Lower lobe of right lung (tissue), 2 donors: ENCODE measurements around the gene ZNF365. TPM values are rescaled to one million over a fixed set of nuclear protein-coding genes. Genes with fewer than 3 reads are reported as not detected.
A peak's percentile ranks its signal among the peaks of the same experiment; 100 is the strongest.
"Not testable (repeated sequence)": the region's sequence is repeated elsewhere in the genome, so short reads cannot be mapped to it uniquely, and the experiment has no call there.

Experiments used
- ATAC-seq, 2 donors: fragments of 200-7000 bp; cut with Tn5 transposase; one replicate each; pipeline ENCODE4 v1.9.1; 2020 to 2022; ENCODE audit warnings: mild to moderate bottlenecking in 2 of 2, moderate library complexity in 2 of 2
- DNase-seq: peaks from one replicate; pipeline ENCODE4 v3.0.0-alpha.2; 2020
- H3K27ac ChIP-seq: fragments of 200-600 bp; one replicate; pipeline ENCODE4 v1.8.0; 2022
- H3K27me3 ChIP-seq: fragments of 200-600 bp; one replicate; pipeline ENCODE4 v1.8.0; 2022; ENCODE audit warnings: low read depth
- H3K36me3 ChIP-seq: fragments of 200-600 bp; one replicate; pipeline ENCODE4 v1.8.0; 2022; ENCODE audit warnings: mild to moderate bottlenecking
- H3K4me1 ChIP-seq: fragments of 200-600 bp; one replicate; pipeline ENCODE4 v1.8.0; 2022
- H3K4me3 ChIP-seq: fragments of 200-600 bp; one replicate; pipeline ENCODE4 v1.8.0; 2022; ENCODE audit warnings: mild to moderate bottlenecking
- H3K9me3 ChIP-seq: fragments of 200-600 bp; one replicate; pipeline ENCODE4 v1.8.0; 2022
- intact Hi-C: fragments of 100-400 bp; cut with DNase I; formaldehyde crosslinking; loops from one replicate; pipeline ENCODE4 v1.11.0; 2022
- total RNA-seq: library from RNA; stranded (reverse); fragmentation: NEBNext Ultra II Directional; extraction: Animal tissue kit (Norgen Biotek cat#: 25700); gene quantifications from one replicate; pipeline ENCODE4 v1.2.1, GENCODE V29; 2021
- TF ChIP-seq, protein P1 (sequence below): fragments of 200-600 bp; IDR thresholded peaks from one replicate; pipeline ENCODE4 v1.8.0; 2022; ENCODE audit warnings: antibody characterized with exemption, mild to moderate bottlenecking
- donor health status: DM: no; HTN: yes; CAD: no; lungs with severe emphysema.

Gene ZNF365
- total RNA-seq, 1 donor from 2014 or later = 1.2 TPM

DNA sequence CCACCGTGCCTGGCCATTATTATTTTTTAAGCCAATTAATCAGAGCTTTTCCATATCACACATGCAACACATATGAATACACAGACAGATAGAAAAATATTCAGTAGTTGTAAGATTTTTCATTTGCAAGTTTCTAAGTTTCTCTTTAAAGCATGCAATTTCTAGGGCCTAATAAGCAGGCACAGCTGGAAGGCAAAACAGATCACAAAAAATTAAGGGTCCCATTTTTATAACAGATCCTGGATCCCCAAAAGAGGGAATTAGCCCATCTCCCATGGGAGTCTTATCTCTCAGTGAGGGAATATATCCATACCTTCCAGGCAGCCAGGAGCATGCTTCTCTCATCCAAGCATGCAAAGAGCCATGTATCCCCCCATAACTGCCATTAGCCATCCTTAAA is 31.2 kb upstream of the ZNF365 start:
- no peak for ATAC-seq
- H3K27ac ChIP-seq = no peak overlapping the region
- H3K9me3 ChIP-seq = peaks cover 10% of the 10 kb centered on the region
- no peaks in the 10 kb centered on the region for H3K27me3 ChIP-seq
- TF ChIP-seq, protein P1, sequence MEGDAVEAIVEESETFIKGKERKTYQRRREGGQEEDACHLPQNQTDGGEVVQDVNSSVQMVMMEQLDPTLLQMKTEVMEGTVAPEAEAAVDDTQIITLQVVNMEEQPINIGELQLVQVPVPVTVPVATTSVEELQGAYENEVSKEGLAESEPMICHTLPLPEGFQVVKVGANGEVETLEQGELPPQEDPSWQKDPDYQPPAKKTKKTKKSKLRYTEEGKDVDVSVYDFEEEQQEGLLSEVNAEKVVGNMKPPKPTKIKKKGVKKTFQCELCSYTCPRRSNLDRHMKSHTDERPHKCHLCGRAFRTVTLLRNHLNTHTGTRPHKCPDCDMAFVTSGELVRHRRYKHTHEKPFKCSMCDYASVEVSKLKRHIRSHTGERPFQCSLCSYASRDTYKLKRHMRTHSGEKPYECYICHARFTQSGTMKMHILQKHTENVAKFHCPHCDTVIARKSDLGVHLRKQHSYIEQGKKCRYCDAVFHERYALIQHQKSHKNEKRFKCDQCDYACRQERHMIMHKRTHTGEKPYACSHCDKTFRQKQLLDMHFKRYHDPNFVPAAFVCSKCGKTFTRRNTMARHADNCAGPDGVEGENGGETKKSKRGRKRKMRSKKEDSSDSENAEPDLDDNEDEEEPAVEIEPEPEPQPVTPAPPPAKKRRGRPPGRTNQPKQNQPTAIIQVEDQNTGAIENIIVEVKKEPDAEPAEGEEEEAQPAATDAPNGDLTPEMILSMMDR = no peak
- H3K36me3 ChIP-seq = no peaks in the 10 kb centered on the region
- no peak overlapping the region for H3K4me3 ChIP-seq
- no peak for DNase-seq
- no peaks in the 10 kb centered on the region for H3K4me1 ChIP-seq
- intact Hi-C loops = no loop called here

DNA sequence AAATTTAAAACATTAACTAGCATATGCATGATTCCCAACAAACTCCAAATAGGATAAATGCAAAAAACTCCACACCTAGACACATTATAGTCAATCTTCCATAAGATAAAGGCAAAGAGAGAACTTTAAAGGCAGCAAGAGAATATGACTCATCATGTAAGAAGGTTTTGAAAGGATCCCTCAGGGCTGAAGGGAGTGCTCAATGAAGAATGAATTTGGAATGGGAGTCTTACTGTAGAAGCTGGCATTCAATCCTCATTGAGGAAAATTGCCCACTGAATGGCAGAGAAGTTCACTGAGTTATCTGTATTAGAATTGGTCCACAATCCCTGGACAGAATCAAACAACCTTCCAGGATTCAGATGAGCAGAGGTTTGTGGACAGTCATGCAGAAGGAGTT is 26.1 kb upstream of the ZNF365 start:
- DNase-seq (no peak), ATAC-seq (no peak)
- H3K4me1 ChIP-seq = no peaks in the 10 kb centered on the region
- H3K9me3 ChIP-seq = peaks cover 12% of the 10 kb centered on the region
- H3K36me3 ChIP-seq = no peaks in the 10 kb centered on the region
- H3K27ac ChIP-seq = no peak overlapping the region
- H3K27me3 ChIP-seq = no peaks in the 10 kb centered on the region
- no peak overlapping the region for H3K4me3 ChIP-seq
- TF ChIP-seq, protein P1 = no peak
- intact Hi-C loops = no loop called here

DNA sequence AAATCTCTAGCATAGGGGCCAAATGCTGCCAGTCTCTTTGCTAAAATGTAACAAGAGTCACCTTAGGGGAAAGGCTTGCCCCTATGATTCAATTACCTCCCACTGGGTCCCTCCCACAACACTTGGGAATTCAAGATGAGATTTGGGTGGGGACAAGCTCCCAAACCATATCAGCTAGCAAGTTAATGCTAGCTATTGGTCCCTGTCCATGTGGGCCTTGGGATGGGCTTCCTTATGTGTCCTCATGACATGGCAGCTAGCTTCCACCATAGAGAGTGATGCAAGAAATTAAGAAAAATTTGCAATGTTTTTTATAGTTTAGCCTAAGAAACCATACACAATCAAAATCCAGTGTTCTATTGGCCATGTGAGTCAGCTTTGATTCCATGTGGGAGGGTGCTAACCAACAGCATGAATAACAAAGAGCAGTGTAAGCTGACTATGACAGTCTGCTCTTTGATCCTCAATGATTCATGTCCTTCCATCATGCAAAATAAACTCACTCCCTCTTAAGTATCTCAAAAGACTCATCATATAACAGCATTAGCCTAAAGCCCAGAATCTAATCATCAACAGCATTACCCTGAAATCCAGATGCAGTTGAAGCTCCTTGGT is 21.7 kb upstream of the ZNF365 start:
- H3K4me1 ChIP-seq = no peaks in the 10 kb centered on the region
- intact Hi-C loops = no loop called here
- DNase-seq = no peak
- H3K36me3 ChIP-seq = no peaks in the 10 kb centered on the region
- ATAC-seq = no peak
- H3K4me3 ChIP-seq = no peak overlapping the region
- no peak overlapping the region for H3K27ac ChIP-seq
- TF ChIP-seq, protein P1 = no peak
- H3K9me3 ChIP-seq = peaks cover 12% of the 10 kb centered on the region
- H3K27me3 ChIP-seq = no peaks in the 10 kb centered on the region

DNA sequence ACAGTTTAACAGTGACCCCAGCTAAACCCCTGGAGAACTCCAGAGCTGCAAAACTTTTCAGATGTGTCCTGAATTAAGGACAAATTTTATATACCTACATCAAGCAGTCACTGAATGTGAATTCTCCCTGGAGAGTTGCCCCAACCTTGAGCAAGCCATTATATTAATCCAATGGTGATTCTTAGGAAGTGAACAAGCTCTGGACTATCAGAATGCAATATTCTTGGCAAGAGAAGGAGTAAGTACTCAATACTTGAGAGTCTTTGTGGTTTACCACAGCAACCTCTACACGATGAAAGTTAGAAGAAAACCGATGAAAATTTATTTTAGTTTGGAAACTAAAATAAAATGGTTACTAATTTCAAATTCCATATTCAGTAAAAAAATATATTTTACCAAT is 19.3 kb upstream of the ZNF365 start:
- Histone ChIP-seq H3K4me1 (no peaks in the 10 kb centered on the region), H3K27me3 (no peaks in the 10 kb centered on the region), H3K4me3 (no peak overlapping the region), H3K9me3 (no peaks in the 10 kb centered on the region), H3K27ac (no peak overlapping the region), H3K36me3 (no peaks in the 10 kb centered on the region)
- intact Hi-C loops = no loop called here
- ATAC-seq (peak in 1 of 2 donors; percentile 35), DNase-seq (no peak)
- TF ChIP-seq, protein P1 = no peak

DNA sequence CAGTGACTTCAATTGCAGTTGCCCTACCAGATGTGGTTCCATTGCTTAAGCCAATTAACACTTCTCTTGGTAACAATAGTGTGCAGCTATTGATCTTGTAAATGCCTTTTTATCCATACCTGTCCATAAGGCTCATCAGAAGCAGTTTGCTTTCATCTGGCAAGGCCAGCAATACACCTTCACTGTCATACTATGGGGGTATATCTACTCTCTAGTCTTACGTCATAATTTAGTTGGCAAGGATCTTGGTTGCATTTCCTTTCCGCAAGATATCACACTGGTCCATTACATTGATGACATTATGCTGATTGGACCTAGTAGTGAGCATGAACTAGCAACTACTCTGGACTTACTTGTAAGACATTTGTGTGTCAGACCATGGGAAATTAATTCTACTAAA is 17.7 kb upstream of the ZNF365 start:
- Histone ChIP-seq H3K27ac (no peak overlapping the region), H3K27me3 (no peaks in the 10 kb centered on the region), H3K4me1 (no peaks in the 10 kb centered on the region), H3K4me3 (no peak overlapping the region), H3K36me3 (no peaks in the 10 kb centered on the region), H3K9me3 (no peaks in the 10 kb centered on the region)
- ATAC-seq = no peak
- TF ChIP-seq, protein P1 = no peak
- intact Hi-C loops = no loop called here
- no peak for DNase-seq

DNA sequence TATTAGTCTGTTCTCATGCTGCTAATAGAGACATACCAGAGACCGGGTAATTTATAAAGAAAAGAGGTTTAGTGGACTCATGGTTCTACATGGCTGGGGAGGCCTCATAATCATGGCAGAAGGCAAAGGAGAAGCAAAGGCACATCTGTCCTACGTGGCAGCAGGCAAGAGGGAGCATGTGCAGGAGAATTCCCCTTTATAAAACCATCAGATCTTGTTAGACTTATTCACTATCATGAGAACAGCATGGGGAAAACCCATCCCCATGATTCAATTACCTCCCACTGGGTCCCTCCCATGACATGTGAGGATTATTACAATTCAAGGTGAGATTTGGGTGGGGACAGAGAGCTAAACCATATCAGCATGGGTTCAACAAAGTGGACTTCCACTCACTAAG is 16.0 kb upstream of the ZNF365 start:
- intact Hi-C loops, DNase-seq, ATAC-seq: not testable (repeated sequence)

More for the DNA sequence above, 16.0 kb upstream of the ZNF365 start:
- H3K9me3 ChIP-seq, H3K27me3 ChIP-seq, H3K4me3 ChIP-seq, H3K36me3 ChIP-seq, H3K27ac ChIP-seq, H3K4me1 ChIP-seq: not testable (repeated sequence)
